Lower leg skin (tissue), 4 donors: ENCODE data around the gene KCNIP2. TPM values are rescaled to one million over a fixed set of nuclear protein-coding genes. Genes with fewer than 3 reads are reported as not detected.

ENCODE experiments used
- DNase-seq, 2 donors: peaks; one replicate each; pipeline ENCODE4 v3.0.0-alpha.2; 2019; ENCODE audit warnings: low spot score in 2 of 2
- H3K4me3 ChIP-seq: fragments of 200-600 bp; sonication (generic); 2 replicates; pipeline ENCODE4 v1.5.1; 2017; ENCODE audit warnings: mild to moderate bottlenecking, low read depth; ENCODE audit not compliant: poor library complexity, severe bottlenecking
- POLR2A ChIP-seq, 2 donors: fragments of 450-650 bp; IDR thresholded peaks; one replicate each; pipeline ENCODE4 v1.6.1; 2016 to 2017; ENCODE audit warnings: antibody characterized with exemption in 2 of 2, mild to moderate bottlenecking in 1 of 2, moderate library complexity in 1 of 2
- WGBS, 2 donors: methylation state at CpG; one replicate each; pipeline ENCODE4 v1.1.5; 2018; 5-methylcytosine and 5-hydroxymethylcytosine counted together
- intact Hi-C: fragments of 100-400 bp; cut with DNase I; formaldehyde crosslinking; loops from one replicate; pipeline ENCODE4 v1.15.0; 2023; ENCODE audit warnings: low total_unique reads
- total RNA-seq, 4 donors: library from RNA; depleted of rRNA; stranded (reverse); fragments of >200 nt; gene quantifications; one replicate each; pipeline ENCODE4 v1.1.0, GENCODE V29; 2016
- TF ChIP-seq, protein P1 (sequence below), 3 donors: fragments of 450-650 bp; IDR thresholded peaks; one replicate each; pipeline ENCODE4 v1.5.1; 2016; ENCODE audit warnings: antibody characterized with exemption in 3 of 3, mild to moderate bottlenecking in 3 of 3, moderate library complexity in 2 of 3

Gene KCNIP2
- total RNA-seq, 4 donors from 2014 or later: 1.7 to 5.2 (median 3.1) TPM

DNA sequence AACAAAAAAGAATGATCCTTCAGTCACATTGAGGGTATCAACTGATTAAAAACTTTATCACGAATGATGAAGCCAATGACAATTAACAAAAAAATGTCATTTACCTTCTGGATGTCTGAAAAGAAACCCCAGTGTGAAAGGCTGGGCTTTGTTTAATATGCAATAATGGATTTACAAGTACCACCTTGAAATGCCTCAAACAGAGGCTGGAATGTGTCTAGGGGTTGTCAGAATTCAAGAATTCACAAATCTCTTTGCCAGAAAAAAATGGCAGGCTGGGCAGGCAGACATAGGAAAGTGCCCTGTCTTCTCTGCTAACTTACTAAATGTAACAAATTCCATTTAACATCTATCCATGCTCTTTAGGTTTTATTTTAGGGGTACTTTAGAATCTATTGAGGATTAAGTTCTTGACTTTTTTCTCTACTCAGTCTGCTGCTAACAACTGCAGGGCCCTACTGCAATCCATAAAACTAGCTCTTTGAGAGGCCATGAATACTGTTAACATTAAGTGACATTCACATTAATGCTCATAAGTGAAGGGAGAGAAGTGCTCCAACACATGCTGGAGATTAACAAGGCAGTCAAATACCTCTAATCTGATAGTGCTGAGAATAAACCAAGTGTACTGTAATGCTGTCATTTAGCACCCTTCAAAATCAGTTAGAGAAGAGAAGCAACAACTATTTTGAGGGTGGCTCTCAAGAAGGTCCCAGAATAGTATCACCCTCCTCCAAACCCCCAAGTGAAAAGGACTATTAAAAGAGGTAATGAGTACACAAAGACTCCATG is 43.1 kb upstream of the KCNIP2 start:
- TF ChIP-seq, protein P1, sequence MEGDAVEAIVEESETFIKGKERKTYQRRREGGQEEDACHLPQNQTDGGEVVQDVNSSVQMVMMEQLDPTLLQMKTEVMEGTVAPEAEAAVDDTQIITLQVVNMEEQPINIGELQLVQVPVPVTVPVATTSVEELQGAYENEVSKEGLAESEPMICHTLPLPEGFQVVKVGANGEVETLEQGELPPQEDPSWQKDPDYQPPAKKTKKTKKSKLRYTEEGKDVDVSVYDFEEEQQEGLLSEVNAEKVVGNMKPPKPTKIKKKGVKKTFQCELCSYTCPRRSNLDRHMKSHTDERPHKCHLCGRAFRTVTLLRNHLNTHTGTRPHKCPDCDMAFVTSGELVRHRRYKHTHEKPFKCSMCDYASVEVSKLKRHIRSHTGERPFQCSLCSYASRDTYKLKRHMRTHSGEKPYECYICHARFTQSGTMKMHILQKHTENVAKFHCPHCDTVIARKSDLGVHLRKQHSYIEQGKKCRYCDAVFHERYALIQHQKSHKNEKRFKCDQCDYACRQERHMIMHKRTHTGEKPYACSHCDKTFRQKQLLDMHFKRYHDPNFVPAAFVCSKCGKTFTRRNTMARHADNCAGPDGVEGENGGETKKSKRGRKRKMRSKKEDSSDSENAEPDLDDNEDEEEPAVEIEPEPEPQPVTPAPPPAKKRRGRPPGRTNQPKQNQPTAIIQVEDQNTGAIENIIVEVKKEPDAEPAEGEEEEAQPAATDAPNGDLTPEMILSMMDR (IDR thresholded peaks at IDR 0.05): no peak
- no peak for TF ChIP-seq POLR2A (IDR thresholded peaks at IDR 0.05)
- H3K4me3 ChIP-seq: no peak overlapping the region
- WGBS, 2 donors: 89 to 93% methylated on average over 1 of the region's 1 CpG
- intact Hi-C loops: no loop called here
- no peak for DNase-seq

DNA sequence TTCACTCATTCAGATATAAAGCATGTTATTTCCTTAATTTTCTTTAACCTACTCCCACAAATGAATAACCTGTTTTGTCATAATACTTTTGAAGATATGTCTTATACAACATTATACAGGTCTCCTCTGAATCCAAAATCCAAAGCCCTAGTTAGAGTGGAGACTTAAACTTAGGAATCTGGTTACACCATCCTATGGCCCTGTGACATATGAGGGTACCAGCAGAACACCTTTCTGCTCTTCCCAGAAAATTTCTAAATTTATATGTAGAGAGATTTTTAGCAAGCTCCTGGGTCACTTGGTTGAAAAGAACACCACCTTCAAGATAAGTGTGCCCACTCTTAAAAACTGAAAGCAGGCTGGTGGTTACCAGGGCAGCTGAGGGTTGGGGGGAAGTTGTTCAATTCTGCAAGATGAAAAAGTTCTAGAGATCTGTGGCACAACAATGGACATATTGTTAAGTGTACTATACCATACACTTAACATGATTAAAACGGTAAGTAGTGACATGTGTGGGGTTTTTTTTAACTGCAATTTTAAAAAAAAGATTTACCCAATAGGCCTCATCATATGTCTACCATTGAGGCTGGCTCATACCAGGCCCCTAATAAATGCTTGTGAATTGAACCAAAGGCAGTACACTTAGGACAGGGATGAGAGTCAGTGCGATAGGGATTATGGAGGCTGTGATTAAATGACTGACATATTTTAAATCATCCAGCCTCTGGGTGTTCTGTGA is 37.6 kb upstream of the KCNIP2 start:
- intact Hi-C loops: no loop called here
- WGBS, 2 donors: 73 to 77% methylated on average over 2 of the region's 2 CpGs
- no peak for TF ChIP-seq POLR2A (IDR thresholded peaks at IDR 0.05)
- TF ChIP-seq, protein P1 (IDR thresholded peaks at IDR 0.05): no peak
- no peak for DNase-seq
- no peak overlapping the region for H3K4me3 ChIP-seq

DNA sequence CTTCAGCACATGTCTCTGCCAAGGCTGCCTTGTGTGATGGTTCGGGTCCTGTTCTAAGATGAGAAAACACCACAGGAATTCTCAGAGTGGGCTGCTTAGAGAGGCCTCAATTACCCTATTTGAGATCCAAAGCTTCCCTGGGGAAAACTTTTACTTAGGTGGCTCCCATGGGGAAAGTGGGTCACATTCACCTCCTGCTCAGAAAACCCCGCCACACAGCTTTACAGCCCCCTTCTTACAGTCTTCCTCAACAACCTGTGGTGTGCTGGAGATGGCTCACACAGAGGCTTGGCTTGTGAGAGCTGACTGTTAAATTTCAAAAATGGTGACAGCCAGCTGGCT is 36.6 kb upstream of the KCNIP2 start:
- DNase-seq: no peak
- H3K4me3 ChIP-seq: no peak overlapping the region
- TF ChIP-seq, protein P1 (IDR thresholded peaks at IDR 0.05): no peak
- TF ChIP-seq POLR2A (IDR thresholded peaks at IDR 0.05): no peak
- intact Hi-C loops: no loop called here
- 94 to 96% methylated on average over 2 of the region's 2 CpGs for WGBS, 2 donors

DNA sequence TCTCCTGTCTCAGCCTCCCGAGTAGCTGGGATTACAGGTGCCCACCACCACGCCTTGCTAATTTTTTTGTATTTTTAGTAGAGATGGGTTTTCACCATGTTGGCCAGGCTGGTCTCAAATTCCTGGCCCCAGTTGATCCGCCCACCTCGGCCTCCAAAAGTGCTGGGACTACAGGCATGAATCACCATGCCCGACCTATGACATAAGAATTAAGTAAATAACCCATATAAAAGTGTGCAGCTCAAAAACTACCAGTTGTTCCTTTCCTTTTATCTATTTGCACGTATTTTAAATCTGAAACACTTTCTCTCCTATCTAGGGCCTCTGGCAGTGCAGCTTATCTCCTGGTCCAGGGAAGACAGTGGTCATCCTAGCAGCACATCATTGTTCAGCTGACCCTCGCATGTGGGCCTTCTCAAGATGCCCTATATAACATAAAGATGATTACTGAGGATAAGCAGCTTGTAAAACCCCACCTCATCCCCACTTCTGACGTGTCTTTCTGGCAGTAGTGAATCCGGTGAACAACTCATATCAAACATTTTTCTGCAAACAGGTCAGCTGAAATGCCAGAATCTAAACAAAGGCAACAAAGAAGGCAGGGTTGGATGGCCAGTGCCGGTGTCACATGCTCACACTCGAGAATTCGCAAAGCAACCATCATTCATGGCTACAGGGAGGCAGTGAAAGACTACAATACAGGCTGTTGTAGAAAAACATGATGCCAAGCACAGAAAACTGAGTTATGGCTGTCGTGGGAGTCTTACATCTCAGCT is 36.0 kb upstream of the KCNIP2 start:
- no peak for DNase-seq
- intact Hi-C loops: no loop called here
- whole genome bisulfite sequencing, 2 donors: 94% methylated on average over 13 of the region's 13 CpGs
- H3K4me3 ChIP-seq: no peak overlapping the region
- TF ChIP-seq, protein P1 (IDR thresholded peaks at IDR 0.05): no peak
- no peak for TF ChIP-seq POLR2A (IDR thresholded peaks at IDR 0.05)

DNA sequence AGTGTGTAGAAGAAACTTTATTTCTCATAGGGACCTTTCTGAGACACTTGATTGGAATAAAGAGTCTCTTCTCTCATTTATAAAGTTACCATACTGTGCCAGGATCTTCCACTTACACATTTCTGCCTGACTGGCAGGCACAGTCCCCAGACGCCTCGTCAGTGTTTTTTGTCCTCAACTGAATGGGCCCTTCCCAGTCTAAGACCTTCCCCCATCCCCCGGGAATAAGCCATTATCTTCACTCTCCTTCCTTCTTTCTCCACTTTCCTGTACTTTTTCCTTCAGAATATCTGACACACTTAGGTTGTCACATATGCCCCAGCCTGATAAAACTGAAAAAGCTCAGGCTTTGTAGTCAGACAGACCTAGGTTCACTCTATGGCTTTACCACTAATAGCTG is 35.3 kb upstream of the KCNIP2 start:
- no peak for DNase-seq
- no peak for TF ChIP-seq POLR2A (IDR thresholded peaks at IDR 0.05)
- TF ChIP-seq, protein P1 (IDR thresholded peaks at IDR 0.05): no peak
- 82 to 87% methylated on average over 3 of the region's 3 CpGs for WGBS, 2 donors
- intact Hi-C loops: no loop called here
- H3K4me3 ChIP-seq: no peak overlapping the region
